ENCODE results near the gene CPOX.

DNA sequence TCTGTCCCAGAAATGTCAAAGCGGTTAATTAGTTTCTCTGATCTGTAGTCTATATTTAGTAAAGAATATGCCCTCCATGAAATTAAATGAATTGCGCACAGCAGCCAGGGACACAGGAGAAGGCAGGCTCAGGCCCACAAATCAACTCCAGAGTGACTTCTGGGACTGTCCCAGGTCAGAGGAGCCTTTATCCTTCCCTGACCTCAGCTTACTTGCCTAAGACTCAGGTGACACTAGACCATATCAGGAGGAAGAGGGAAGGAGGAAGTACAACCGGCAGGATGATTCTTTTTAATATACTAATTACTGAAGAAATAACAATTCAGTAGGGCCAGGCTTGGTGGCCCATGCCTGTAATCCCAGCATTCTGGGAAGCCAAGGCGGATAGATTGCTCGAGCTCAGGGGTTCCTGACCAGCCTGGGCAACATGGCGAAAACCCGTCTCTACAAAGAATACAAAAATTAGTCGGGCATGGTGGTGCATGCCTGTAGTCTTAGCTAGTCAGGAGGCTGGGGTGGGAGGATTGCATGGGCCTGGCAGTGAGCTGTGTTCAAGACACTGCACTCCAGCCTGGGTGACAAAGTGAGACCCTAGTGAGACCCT is 63.5 kb downstream of the CPOX start:
- no peak for TF ChIP-seq CTCF (tag by site-specific recombination; IDR thresholded peaks at IDR 0.05)
- TF ChIP-seq, protein P1, sequence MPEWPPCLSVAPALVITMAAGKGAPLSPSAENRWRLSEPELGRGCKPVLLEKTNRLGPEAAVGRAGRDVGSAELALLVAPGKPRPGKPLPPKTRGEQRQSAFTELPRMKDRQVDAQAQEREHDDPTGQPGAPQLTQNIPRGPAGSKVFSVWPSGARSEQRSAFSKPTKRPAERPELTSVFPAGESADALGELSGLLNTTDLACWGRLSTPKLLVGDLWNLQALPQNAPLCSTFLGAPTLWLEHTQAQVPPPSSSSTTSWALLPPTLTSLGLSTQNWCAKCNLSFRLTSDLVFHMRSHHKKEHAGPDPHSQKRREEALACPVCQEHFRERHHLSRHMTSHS (tag by site-specific recombination; IDR thresholded peaks at IDR 0.05): no peak

Measured in HEK293 (cell line).